H9 (cell line): Measurements from ENCODE around the gene TRERF1. TPM values are rescaled to one million over a fixed set of nuclear protein-coding genes. Genes with fewer than 3 reads are reported as not detected.

Source experiments
- DNase-seq: peaks from one replicate; pipeline ENCODE4 v3.0.0-alpha.2; 2017
- H2AFZ ChIP-seq: one replicate; pipeline ENCODE4 v1.6.1; 2013; ENCODE audit warnings: mild to moderate bottlenecking, low read length, control low read depth, moderate library complexity
- H2AK5ac ChIP-seq: 2 replicates; pipeline ENCODE4 v1.6.1; 2013; ENCODE audit warnings: low read length, control low read depth, mixed read lengths; ENCODE audit not compliant: insufficient read length
- H2BK120ac ChIP-seq: one replicate; pipeline ENCODE4 v1.6.1; 2013; ENCODE audit warnings: low read depth, mild to moderate bottlenecking, low read length, control low read depth, inconsistent platforms; ENCODE audit not compliant: poor library complexity, severe bottlenecking
- H2BK12ac ChIP-seq: 2 replicates; pipeline ENCODE4 v1.6.1; 2013; ENCODE audit warnings: low read length, control low read depth, mixed read lengths, low read depth; ENCODE audit not compliant: insufficient read length
- H2BK15ac ChIP-seq: 2 replicates; pipeline ENCODE4 v1.6.1; 2013; ENCODE audit warnings: low read depth, low read length, control low read depth
- H2BK20ac ChIP-seq: one replicate; pipeline ENCODE4 v1.6.1; 2013; ENCODE audit warnings: low read depth, mild to moderate bottlenecking, low read length, control low read depth, inconsistent platforms; ENCODE audit not compliant: poor library complexity, severe bottlenecking
- H2BK5ac ChIP-seq: 2 replicates; pipeline ENCODE4 v1.6.1; 2013; ENCODE audit warnings: low read length, control low read depth, mixed read lengths; ENCODE audit not compliant: insufficient read length
- H3K14ac ChIP-seq: 2 replicates; pipeline ENCODE4 v1.6.1; 2013; ENCODE audit warnings: low read length, control low read depth; ENCODE audit not compliant: insufficient read depth
- H3K18ac ChIP-seq: 2 replicates; pipeline ENCODE4 v1.6.1; 2013; ENCODE audit warnings: low read depth, mild to moderate bottlenecking, mixed read lengths, low read length, control low read depth; ENCODE audit not compliant: insufficient read length
- H3K23ac ChIP-seq: 2 replicates; pipeline ENCODE4 v1.6.1; 2013; ENCODE audit warnings: low read length, control low read depth, mixed read lengths, low read depth; ENCODE audit not compliant: insufficient read length
- H3K23me2 ChIP-seq: 2 replicates; pipeline ENCODE4 v1.6.1; 2013; ENCODE audit warnings: low read depth, mild to moderate bottlenecking, mixed read lengths, low read length, control low read depth; ENCODE audit not compliant: insufficient read length, poor library complexity, severe bottlenecking
- H3K27ac ChIP-seq: 2 replicates; pipeline ENCODE4 v1.5.1; 2013; ENCODE audit warnings: low read length, control low read depth, mixed read lengths, low read depth; ENCODE audit not compliant: insufficient read length
- H3K27me3 ChIP-seq: 2 replicates; pipeline ENCODE4 v1.6.1; 2013; ENCODE audit warnings: low read length, control low read depth, inconsistent platforms; ENCODE audit not compliant: insufficient read depth
- H3K4ac ChIP-seq: 2 replicates; pipeline ENCODE4 v1.6.1; 2013; ENCODE audit warnings: low read depth, mild to moderate bottlenecking, control low read depth, inconsistent platforms, low read length, moderate library complexity
- H3K4me1 ChIP-seq: 2 replicates; pipeline ENCODE4 v1.6.1; 2013; ENCODE audit warnings: low read length, control low read depth, inconsistent platforms; ENCODE audit not compliant: insufficient read depth
- H3K4me2 ChIP-seq: 2 replicates; pipeline ENCODE4 v1.6.1; 2013; ENCODE audit warnings: low read length, control low read depth, mixed read lengths; ENCODE audit not compliant: insufficient read length, insufficient read depth
- H3K56ac ChIP-seq: 2 replicates; pipeline ENCODE4 v1.6.1; 2013; ENCODE audit warnings: low read depth, mild to moderate bottlenecking, mixed read lengths, low read length, control low read depth; ENCODE audit not compliant: insufficient read length
- H3K79me1 ChIP-seq: 2 replicates; pipeline ENCODE4 v1.6.1; 2013; ENCODE audit warnings: low read depth, mild to moderate bottlenecking, moderate library complexity, low read length, control low read depth, inconsistent platforms; ENCODE audit not compliant: insufficient read depth, poor library complexity, severe bottlenecking
- H3K79me2 ChIP-seq: 2 replicates; pipeline ENCODE4 v1.6.1; 2013; ENCODE audit warnings: low read length, control low read depth, inconsistent platforms; ENCODE audit not compliant: insufficient read depth
- H3K9ac ChIP-seq: 2 replicates; pipeline ENCODE4 v1.6.1; 2013; ENCODE audit warnings: low read length, control low read depth, mixed read lengths; ENCODE audit not compliant: insufficient read length; ENCODE audit errors: extremely low read depth
- H3K9me3 ChIP-seq: one replicate; pipeline ENCODE4 v1.6.1; 2013; ENCODE audit warnings: low read depth, low read length, inconsistent platforms; ENCODE audit not compliant: control insufficient read depth
- H3T11ph ChIP-seq: one replicate; pipeline ENCODE4 v1.6.1; 2013; ENCODE audit warnings: mild to moderate bottlenecking, low read length, control low read depth, inconsistent platforms
- H4K20me1 ChIP-seq: one replicate; pipeline ENCODE4 v1.6.1; 2013; ENCODE audit not compliant: control insufficient read depth, insufficient read length, insufficient read depth
- H4K5ac ChIP-seq: 2 replicates; pipeline ENCODE4 v1.6.1; 2013; ENCODE audit warnings: low read depth, mild to moderate bottlenecking, mixed read lengths, low read length, control low read depth; ENCODE audit not compliant: insufficient read length
- H4K8ac ChIP-seq: replicated peaks from 2 replicates; pipeline ENCODE4 v1.6.1; 2013; ENCODE audit warnings: low read length, control low read depth, mixed read lengths, low read depth; ENCODE audit not compliant: insufficient read length
- H4K91ac ChIP-seq: 2 replicates; pipeline ENCODE4 v1.6.1; 2013; ENCODE audit warnings: low read depth, mild to moderate bottlenecking, moderate library complexity, mixed read lengths, low read length, control low read depth; ENCODE audit not compliant: insufficient read length
- H3K27ac Mint-ChIP-seq, 3 experiments: 2 replicates in 2 of 3; 3 replicates in 1 of 3; pipeline ENCODE4 v1.8.0; 2020 to 2021; ENCODE audit warnings: mixed read lengths in 3 of 3, mild to moderate bottlenecking in 1 of 3, moderate library complexity in 1 of 3
- H3K27me3 Mint-ChIP-seq: 2 replicates; pipeline ENCODE4 v1.8.0; 2021; ENCODE audit warnings: low read depth, mild to moderate bottlenecking, moderate library complexity, mixed read lengths
- H3K36me3 Mint-ChIP-seq, 3 experiments: 2 replicates in 2 of 3; 3 replicates in 1 of 3; pipeline ENCODE4 v1.8.0; 2020 to 2021; ENCODE audit warnings: low read depth in 3 of 3, mixed read lengths in 3 of 3; ENCODE audit not compliant: insufficient read depth in 1 of 3
- H3K4me1 Mint-ChIP-seq, 2 experiments: 2 replicates each; pipeline ENCODE4 v1.8.0; 2020; ENCODE audit warnings: mixed read lengths in 2 of 2
- H3K4me3 Mint-ChIP-seq, 2 experiments: 2 replicates in 1 of 2; 3 replicates in 1 of 2; pipeline ENCODE4 v1.8.0; 2020 to 2021; ENCODE audit warnings: mild to moderate bottlenecking in 2 of 2, mixed read lengths in 2 of 2, moderate library complexity in 1 of 2
- H3K9me3 Mint-ChIP-seq, 2 experiments: 2 replicates in 1 of 2; 3 replicates in 1 of 2; pipeline ENCODE4 v1.8.0; 2020; ENCODE audit warnings: mild to moderate bottlenecking in 2 of 2, mixed read lengths in 2 of 2, moderate library complexity in 1 of 2
- CTCF ChIP-seq: fragments of 200-600 bp; sonication (generic); conservative IDR thresholded peaks from 3 replicates; pipeline ENCODE4 v1.8.0; 2021; ENCODE audit warnings: antibody characterized with exemption, mild to moderate bottlenecking
- WGBS: extraction: QIAGEN DNeasy Blood & Tissue Kit; methylation state at CpG from one replicate; pipeline ENCODE4 v1.1.7; 2013; ENCODE audit warnings: missing lambda C conversion rate, low lambda C conversion rate, mixed read lengths; ENCODE audit not compliant: insufficient read length; ENCODE audit errors: extremely low coverage; 5-methylcytosine and 5-hydroxymethylcytosine counted together
- total RNA-seq: library from RNA; stranded (reverse); gene quantifications from 2 replicates; pipeline ENCODE4 v1.2.1, GENCODE V29; 2021

Gene TRERF1
- total RNA-seq, 1 experiment from 2014 or later, result 19.7 TPM

GRCh38 chr6:42287756-42288155, 164.0 kb downstream of the TRERF1 start:
- Mint-ChIP-seq H3K9me3 (peaks cover 6 to 7% of the 10 kb centered on the region in 2 experiments), H3K4me3 (no peak overlapping the region), H3K36me3 (peaks cover 8 to 22% (median 15%) of the 10 kb centered on the region in 3 experiments; a peak in 6 of 7 replicates), H3K27ac (peak overlapping the region in 1 of 3 experiments; percentile 11; a peak in 3 of 7 replicates), H3K27me3 (no peaks in the 10 kb centered on the region), H3K4me1 (peaks cover 8% of the 10 kb centered on the region in 2 experiments; a peak in 3 of 4 replicates)
- no peak overlapping the region for H2AFZ ChIP-seq
- no peak overlapping the region for H2BK120ac ChIP-seq
- H3K79me1 ChIP-seq, result no peaks in the 10 kb centered on the region
- no peaks in the 10 kb centered on the region for H4K20me1 ChIP-seq
- no peak overlapping the region for H3K14ac ChIP-seq
- no peak overlapping the region for H3T11ph ChIP-seq
- H2BK5ac ChIP-seq, result no peak overlapping the region
- no peak overlapping the region for H4K91ac ChIP-seq
- no peak overlapping the region for H3K27ac ChIP-seq
- no CpG with 5 or more reads among the region's 2 CpGs for WGBS
- H2BK15ac ChIP-seq, result no peak overlapping the region
- no peak overlapping the region for H3K56ac ChIP-seq
- DNase-seq, result no peak
- no peaks in the 10 kb centered on the region for H3K27me3 ChIP-seq
- H3K4me1 ChIP-seq, result no peaks in the 10 kb centered on the region
- no peak overlapping the region for H3K4ac ChIP-seq
- H4K5ac ChIP-seq, result no peak overlapping the region
- no peak for TF ChIP-seq CTCF
- H3K23me2 ChIP-seq, result no peaks in the 10 kb centered on the region
- H3K9me3 ChIP-seq, result no peaks in the 10 kb centered on the region
- H3K4me2 ChIP-seq, result no peak overlapping the region
- H3K18ac ChIP-seq, result no peak overlapping the region
- H3K23ac ChIP-seq, result no peak overlapping the region
- peaks cover 2% of the 10 kb centered on the region; the same call in 1 of the 2 replicates for H3K79me2 ChIP-seq
- no peak overlapping the region for H3K9ac ChIP-seq
- no peak overlapping the region for H4K8ac ChIP-seq
- H2BK12ac ChIP-seq, result no peak overlapping the region
- H2BK20ac ChIP-seq, result no peak overlapping the region
- H2AK5ac ChIP-seq, result no peak overlapping the region
